ENCODE measurements around the gene MYO5C. TPM values are rescaled to one million over a fixed set of nuclear protein-coding genes. Genes with fewer than 3 reads are reported as not detected.

Gene MYO5C, protein sequence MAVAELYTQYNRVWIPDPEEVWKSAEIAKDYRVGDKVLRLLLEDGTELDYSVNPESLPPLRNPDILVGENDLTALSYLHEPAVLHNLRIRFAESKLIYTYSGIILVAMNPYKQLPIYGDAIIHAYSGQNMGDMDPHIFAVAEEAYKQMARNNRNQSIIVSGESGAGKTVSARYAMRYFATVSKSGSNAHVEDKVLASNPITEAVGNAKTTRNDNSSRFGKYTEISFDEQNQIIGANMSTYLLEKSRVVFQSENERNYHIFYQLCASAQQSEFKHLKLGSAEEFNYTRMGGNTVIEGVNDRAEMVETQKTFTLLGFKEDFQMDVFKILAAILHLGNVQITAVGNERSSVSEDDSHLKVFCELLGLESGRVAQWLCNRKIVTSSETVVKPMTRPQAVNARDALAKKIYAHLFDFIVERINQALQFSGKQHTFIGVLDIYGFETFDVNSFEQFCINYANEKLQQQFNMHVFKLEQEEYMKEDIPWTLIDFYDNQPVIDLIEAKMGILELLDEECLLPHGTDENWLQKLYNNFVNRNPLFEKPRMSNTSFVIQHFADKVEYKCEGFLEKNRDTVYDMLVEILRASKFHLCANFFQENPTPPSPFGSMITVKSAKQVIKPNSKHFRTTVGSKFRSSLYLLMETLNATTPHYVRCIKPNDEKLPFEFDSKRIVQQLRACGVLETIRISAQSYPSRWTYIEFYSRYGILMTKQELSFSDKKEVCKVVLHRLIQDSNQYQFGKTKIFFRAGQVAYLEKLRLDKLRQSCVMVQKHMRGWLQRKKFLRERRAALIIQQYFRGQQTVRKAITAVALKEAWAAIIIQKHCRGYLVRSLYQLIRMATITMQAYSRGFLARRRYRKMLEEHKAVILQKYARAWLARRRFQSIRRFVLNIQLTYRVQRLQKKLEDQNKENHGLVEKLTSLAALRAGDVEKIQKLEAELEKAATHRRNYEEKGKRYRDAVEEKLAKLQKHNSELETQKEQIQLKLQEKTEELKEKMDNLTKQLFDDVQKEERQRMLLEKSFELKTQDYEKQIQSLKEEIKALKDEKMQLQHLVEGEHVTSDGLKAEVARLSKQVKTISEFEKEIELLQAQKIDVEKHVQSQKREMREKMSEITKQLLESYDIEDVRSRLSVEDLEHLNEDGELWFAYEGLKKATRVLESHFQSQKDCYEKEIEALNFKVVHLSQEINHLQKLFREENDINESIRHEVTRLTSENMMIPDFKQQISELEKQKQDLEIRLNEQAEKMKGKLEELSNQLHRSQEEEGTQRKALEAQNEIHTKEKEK (N-terminal part only)
- 8.5 TPM for polyA plus RNA-seq (ENCODE audit: insufficient read length)

DNA sequence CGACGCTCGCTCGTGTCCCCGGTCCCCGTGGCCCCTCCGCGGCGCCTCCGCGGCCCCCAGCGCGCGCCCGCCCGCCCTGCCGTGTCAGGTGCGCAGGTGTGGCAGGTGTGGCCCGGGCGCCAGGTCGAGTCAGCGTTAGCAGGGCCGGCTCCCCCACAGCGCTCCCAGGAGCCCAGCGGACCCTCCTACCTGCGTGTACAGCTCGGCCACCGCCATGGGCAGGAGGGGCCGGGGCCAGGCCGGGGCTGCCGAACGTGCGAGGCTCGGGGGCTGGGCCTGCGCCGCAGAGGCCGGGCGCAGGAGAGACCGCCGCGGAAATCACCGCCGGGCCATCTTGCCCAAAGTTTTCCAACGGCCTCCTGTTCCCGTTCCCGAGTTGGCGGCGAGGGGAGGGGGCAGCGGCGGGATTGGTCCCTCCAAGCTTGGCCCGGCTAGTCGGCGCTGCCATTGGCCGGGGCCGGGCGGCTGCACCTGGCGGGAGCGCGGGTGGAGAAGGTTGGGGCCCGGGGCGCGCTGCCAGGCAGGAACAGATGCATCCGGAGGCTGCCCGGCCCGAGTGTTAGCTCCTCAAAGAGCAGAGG is at the start of gene MYO5C:
MYO5C (minus strand) TSS at position 384 of the 581 bp plus-strand sequence; CDS start at position 216, 168 bp downstream.
- DNase-seq (ENCODE audit: low read depth): peak; percentile 5

DNA sequence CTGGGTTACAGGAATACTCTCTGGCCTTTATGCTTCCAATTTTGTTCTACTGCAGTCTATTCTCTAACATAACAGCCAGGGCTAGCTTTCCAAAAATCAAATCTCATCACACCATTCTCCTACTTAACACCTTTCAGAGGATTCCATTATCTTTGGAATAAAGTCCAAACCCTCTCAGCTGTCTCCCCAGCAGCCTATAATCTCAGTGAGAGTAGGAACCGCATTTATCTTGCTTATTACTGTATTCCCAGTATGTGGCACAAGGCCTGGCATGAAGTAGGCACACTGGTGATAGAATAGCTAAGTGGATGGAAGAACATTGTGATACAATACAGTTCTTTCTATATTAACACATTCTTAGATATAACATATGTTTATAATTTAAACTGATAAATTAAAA is 49.0 kb upstream of the MYO5C start:
- no peak for DNase-seq (ENCODE audit: low read depth)

DNA sequence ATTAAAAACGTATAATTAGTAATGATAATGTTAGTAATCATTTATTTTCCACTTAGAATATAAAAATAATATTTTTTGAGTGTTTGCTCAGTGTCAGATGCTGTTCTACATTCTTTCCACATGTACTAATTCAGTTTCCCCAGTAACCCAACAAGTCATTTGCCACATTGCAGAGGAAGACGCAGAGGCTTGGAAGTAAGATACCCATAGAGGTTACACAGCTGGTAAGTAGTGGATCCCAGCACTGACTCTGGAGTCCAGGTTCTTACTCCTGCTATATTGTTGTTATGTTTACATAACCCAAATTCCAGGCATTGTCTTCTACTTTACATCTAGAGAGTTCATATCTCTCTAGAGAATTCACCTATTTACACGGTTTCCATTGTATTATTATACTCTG is 48.2 kb upstream of the MYO5C start:
- DNase-seq (ENCODE audit: low read depth): no peak

DNA sequence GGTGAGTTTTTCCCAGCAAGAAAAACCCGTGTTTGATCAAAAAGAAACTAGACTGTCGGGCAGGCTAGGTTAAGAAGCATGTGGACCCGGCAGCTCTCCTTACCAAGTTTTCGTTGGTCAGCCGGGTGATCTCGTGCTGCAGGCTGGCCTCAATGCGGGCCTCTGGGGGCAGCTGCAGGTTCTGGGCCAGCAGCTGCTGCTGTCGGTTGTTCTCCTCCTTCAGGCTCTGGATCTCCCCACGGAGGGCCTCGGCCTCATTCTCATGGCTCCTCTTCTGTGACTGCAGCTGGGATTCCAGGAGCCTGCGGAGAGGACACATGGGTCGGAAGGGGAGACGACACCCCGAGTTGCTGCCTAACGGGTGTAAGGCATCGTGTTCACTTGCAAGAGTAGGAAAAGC is 44.5 kb upstream of the MYO5C start:
- peak; percentile 4 for DNase-seq (ENCODE audit: low read depth)

DNA sequence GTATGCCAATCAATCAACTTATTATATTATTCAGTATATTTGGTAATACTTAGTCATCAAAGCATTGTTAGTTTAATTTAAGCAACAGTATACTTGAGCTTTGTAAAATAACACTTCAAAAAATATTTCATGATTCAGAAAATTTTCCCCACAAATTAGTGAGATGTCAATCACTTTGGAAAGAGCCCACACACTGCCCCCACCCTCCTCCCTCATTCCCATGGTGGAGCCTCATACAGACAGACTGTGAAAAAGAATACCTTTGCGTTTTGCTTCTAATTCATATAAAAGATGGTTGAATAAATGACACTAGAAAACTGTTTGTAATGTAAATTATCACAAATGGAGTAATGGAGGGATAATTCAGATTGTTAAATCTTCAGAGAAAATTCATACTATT is 43.3 kb upstream of the MYO5C start:
- DNase-seq (ENCODE audit: low read depth): no peak

DNA sequence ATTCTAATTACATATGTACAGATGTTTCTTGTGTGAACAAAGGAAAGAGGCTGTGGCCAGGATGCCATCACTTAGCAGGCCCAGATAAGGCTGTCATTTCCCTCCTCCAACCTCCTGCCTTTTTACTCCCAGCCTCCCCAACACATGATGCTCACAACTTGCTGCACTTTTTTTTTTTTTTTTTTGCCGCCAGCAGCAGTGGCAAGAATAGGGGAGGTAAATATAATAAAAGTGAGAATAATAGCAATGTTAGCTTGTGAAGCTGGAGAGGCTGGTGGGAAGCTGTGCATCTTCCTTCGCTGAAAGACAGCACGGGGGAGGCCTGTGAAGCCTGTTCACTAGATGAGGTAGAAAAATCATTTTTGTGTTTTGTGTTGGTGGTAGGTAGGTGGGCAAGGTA is 42.5 kb upstream of the MYO5C start:
- no peak for DNase-seq (ENCODE audit: low read depth)

GRCh38 chr15:52337198-52337853 is 41.7 kb upstream of the MYO5C start:
- DNase-seq (ENCODE audit: low read depth): no peak

DNA sequence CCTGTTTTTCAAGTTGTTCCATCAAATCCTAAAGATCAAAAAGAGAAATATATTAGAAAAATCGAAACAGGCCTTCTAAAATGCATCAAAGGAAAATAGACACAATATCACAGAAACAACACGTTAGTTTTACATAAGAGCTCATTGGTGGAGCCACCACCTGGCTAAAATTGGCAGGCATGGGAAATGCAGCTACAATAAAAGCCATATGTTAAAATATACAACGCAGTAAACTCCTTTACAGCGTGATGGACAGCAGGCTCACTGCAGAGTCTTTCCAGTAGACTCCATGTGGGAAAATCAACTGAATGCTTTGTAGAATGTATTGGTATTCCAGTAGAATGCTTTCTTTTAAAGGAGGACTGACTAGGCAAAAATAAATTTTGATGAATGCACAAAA is 40.9 kb upstream of the MYO5C start:
- DNase-seq (ENCODE audit: low read depth): no peak

GRCh38 chr15:52334491-52335160 is 39.0 kb upstream of the MYO5C start:
- no peak for DNase-seq (ENCODE audit: low read depth)

GRCh38 chr15:52331490-52332240 is 36.1 kb upstream of the MYO5C start:
- no peak for DNase-seq (ENCODE audit: low read depth)

DNA sequence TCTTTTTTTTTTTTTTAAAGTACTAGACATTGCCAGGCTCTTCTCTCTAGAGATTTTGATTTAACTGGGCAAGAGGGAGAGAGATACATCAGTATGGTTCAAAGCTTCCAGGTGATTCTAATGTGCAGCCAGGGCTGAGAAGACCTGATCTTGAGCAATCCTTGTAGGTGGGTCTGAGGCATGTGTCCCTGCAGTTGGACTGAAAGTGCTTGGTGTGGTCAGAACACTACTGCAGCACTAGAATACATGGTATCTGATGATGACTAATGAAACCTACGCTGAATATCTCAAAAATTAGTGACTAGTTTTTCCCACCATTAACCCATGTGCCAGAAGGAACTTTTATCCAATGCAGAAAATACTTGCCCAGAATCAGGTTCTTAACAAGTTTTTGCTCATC is 34.4 kb upstream of the MYO5C start:
- no peak for DNase-seq (ENCODE audit: low read depth)

GRCh38 chr15:52329150-52329549 is 33.5 kb upstream of the MYO5C start:
- DNase-seq (ENCODE audit: low read depth): no peak

GRCh38 chr15:52328680-52329079 is 33.1 kb upstream of the MYO5C start:
- DNase-seq (ENCODE audit: low read depth): no peak

GRCh38 chr15:52326756-52327155 is 31.2 kb upstream of the MYO5C start:
- no peak for DNase-seq (ENCODE audit: low read depth)

DNA sequence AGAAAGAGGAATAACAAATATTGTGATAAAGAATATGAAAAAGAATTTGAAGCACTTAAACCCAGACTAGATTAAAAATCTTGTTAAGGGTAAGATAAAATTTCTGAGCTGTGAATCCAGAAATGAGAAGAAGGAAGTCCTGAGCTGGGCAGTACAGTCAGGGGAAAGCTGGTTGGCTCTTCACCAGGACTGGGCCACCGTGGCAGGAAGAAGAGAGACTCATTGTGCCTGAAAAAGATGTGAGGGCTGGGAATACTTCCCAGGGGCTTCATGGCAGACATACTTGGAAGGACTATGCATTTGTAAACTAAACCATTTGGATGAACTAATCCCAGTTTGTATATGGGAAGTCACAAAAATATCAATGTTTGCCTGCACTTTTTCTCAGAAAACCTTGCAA is 28.5 kb upstream of the MYO5C start:
- no peak for DNase-seq (ENCODE audit: low read depth)

GRCh38 chr15:52318729-52319500 is 23.3 kb upstream of the MYO5C start:
- DNase-seq (ENCODE audit: low read depth): no peak

GRCh38 chr15:52317688-52318087 is 22.1 kb upstream of the MYO5C start:
- no peak for DNase-seq (ENCODE audit: low read depth)

DNA sequence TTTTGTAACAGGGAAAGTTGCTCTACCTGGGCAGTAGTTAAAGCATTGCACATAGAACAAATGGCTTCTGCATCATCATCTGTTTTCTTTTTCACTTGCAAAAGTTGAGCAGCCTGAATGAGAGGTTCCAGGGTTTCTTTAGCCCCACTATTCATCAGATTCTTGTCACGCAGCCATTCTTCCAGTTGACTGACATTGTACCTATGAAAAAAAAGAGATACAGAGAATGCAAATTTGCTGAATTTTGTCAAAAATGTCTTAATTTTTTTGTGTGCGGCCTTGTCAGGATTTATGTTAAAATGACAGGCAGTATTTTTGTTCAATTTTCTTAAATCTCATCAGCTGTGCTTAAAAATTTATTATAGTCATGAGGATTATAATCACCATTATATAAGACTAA is 21.4 kb upstream of the MYO5C start:
- no peak for DNase-seq (ENCODE audit: low read depth)

DNA sequence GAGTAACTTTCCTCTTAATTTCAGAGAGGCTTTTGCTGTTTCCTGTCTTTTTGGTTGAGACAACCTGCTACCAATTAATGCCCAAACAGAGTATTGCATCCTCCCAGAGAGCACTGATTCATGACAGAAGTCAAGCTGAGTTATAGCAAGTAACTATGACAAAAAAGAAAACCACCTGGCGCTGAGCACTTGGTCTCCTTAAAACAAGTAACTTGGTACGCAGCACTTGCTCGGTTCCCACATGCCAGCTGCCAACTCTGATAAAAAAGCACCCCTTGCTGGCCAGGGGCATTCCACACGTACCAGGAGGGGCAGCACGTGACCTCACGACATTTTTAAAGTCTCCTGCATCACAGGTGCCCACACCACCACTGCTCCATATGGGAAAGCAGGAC is 13.5 kb upstream of the MYO5C start:
- no peak for DNase-seq (ENCODE audit: low read depth)
